Measurements from ENCODE around the gene PHLDB3. TPM values are rescaled to one million over a fixed set of nuclear protein-coding genes. Genes with fewer than 3 reads are reported as not detected.
"Not testable (repeated sequence)": the region's sequence is repeated elsewhere in the genome, so short reads cannot be mapped to it uniquely, and the experiment has no call there.

PHLDB3 gene
- total RNA-seq, 1 experiment from 2014 or later, result 33.1 TPM

DNA sequence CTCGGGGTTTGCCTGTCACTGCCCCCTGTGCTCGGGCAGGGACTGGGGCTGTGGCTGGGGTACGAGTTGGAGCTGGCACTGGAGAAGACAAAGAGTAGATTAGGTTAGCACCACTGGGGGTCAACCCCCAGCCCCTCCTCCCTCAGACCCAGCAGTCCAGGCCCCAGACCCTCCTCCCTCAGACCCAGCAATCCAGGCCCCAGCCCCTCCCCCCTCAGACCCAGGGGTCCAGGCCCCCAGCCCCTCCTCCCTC lies 47.6 kb upstream of the PHLDB3 start:
- no peaks in the 10 kb centered on the region for H3K4me1 Mint-ChIP-seq (ENCODE audit: low read depth, unreplicated experiment)
- H3K27ac Mint-ChIP-seq (ENCODE audit: unreplicated experiment), result no peak overlapping the region
- TF ChIP-seq, protein P1, sequence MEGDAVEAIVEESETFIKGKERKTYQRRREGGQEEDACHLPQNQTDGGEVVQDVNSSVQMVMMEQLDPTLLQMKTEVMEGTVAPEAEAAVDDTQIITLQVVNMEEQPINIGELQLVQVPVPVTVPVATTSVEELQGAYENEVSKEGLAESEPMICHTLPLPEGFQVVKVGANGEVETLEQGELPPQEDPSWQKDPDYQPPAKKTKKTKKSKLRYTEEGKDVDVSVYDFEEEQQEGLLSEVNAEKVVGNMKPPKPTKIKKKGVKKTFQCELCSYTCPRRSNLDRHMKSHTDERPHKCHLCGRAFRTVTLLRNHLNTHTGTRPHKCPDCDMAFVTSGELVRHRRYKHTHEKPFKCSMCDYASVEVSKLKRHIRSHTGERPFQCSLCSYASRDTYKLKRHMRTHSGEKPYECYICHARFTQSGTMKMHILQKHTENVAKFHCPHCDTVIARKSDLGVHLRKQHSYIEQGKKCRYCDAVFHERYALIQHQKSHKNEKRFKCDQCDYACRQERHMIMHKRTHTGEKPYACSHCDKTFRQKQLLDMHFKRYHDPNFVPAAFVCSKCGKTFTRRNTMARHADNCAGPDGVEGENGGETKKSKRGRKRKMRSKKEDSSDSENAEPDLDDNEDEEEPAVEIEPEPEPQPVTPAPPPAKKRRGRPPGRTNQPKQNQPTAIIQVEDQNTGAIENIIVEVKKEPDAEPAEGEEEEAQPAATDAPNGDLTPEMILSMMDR (IDR thresholded peaks at IDR 0.05; ENCODE audit: insufficient read depth in 1 of 2, low read depth in 1 of 2, low read length in 1 of 2, severe bottlenecking in 1 of 2, unreplicated experiment in 1 of 2), result no peak
- H3K36me3 Mint-ChIP-seq (ENCODE audit: insufficient read depth, unreplicated experiment), result peaks cover 44% of the 10 kb centered on the region
- Histone ChIP-seq H3K4me3 (ENCODE audit: low read depth, low read length) (no peak overlapping the region), H3K27me3 (replicated peaks; ENCODE audit: control insufficient read depth, insufficient read depth, low read length) (no peaks in the 10 kb centered on the region), H3K4me1 (no peaks in the 10 kb centered on the region), H3K9me3 (no peaks in the 10 kb centered on the region), H3K36me3 (ENCODE audit: control insufficient read depth, insufficient read depth, low read length) (peaks cover 3% of the 10 kb centered on the region)
- no TSS peak for BruUV-seq (replicated peaks)
- no peaks in the 10 kb centered on the region for H3K27me3 Mint-ChIP-seq (ENCODE audit: insufficient read depth, unreplicated experiment)
- H3K4me3 Mint-ChIP-seq (ENCODE audit: unreplicated experiment), result no peak overlapping the region
- CTCF ChIA-PET, result no interaction called here
- H3K9me3 Mint-ChIP-seq (ENCODE audit: unreplicated experiment), result no peaks in the 10 kb centered on the region
- DNase-seq, result no peak
- POLR2A ChIA-PET, result no interaction called here
- intact Hi-C loops (cut with micrococcal nuclease; ENCODE audit: unreplicated experiment), result no loop called here

GRCh38 chr19:43551399-43552197 lies 47.1 kb upstream of the PHLDB3 start:
- Mint-ChIP-seq H3K4me1 (ENCODE audit: low read depth, unreplicated experiment) (no peaks in the 10 kb centered on the region), H3K27me3 (ENCODE audit: insufficient read depth, unreplicated experiment) (no peaks in the 10 kb centered on the region), H3K27ac (ENCODE audit: unreplicated experiment) (no peak overlapping the region), H3K4me3 (ENCODE audit: unreplicated experiment) (no peak overlapping the region), H3K9me3 (ENCODE audit: unreplicated experiment) (no peaks in the 10 kb centered on the region), H3K36me3 (ENCODE audit: insufficient read depth, unreplicated experiment) (peaks cover 46% of the 10 kb centered on the region)
- ChIA-PET POLR2A (no interaction called here), CTCF (no interaction called here)
- no peaks in the 10 kb centered on the region for H3K4me1 ChIP-seq
- peaks cover 3% of the 10 kb centered on the region for H3K36me3 ChIP-seq (ENCODE audit: control insufficient read depth, insufficient read depth, low read length)
- BruUV-seq (replicated peaks), result no TSS peak
- intact Hi-C loops (cut with micrococcal nuclease; ENCODE audit: unreplicated experiment), result no loop called here
- TF ChIP-seq, protein P1 (IDR thresholded peaks at IDR 0.05; ENCODE audit: insufficient read depth in 1 of 2, low read depth in 1 of 2, low read length in 1 of 2, severe bottlenecking in 1 of 2, unreplicated experiment in 1 of 2), result no peak
- no peak for DNase-seq
- no peak overlapping the region for H3K4me3 ChIP-seq (ENCODE audit: low read depth, low read length)
- no peaks in the 10 kb centered on the region for H3K9me3 ChIP-seq
- no peaks in the 10 kb centered on the region for H3K27me3 ChIP-seq (replicated peaks; ENCODE audit: control insufficient read depth, insufficient read depth, low read length)

DNA sequence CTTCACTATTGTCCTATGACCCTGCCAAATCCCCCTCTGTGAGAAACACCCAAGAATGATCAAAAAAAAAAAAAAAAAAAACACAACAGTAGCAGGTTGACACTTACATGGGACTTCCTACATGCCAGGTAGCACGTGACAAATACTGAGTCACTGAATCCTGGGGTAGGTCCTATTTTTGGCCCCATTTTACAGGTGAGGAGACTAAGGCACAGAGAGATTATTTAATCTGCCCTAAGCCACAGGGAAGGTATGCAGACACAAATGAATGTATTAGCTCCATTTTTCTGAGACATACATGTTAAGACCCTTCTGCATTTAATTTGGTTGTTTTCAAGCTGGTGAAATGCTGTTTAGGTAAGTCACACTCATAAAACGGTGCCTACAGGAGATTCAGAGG lies 44.2 kb upstream of the PHLDB3 start:
- no peaks in the 10 kb centered on the region for H3K4me1 ChIP-seq
- no peak for DNase-seq
- no peaks in the 10 kb centered on the region for H3K9me3 ChIP-seq
- Mint-ChIP-seq H3K27ac (ENCODE audit: unreplicated experiment) (no peak overlapping the region), H3K9me3 (ENCODE audit: unreplicated experiment) (no peaks in the 10 kb centered on the region), H3K4me3 (ENCODE audit: unreplicated experiment) (no peak overlapping the region), H3K36me3 (ENCODE audit: insufficient read depth, unreplicated experiment) (peaks cover 31% of the 10 kb centered on the region), H3K4me1 (ENCODE audit: low read depth, unreplicated experiment) (no peaks in the 10 kb centered on the region), H3K27me3 (ENCODE audit: insufficient read depth, unreplicated experiment) (no peaks in the 10 kb centered on the region)
- H3K36me3 ChIP-seq (ENCODE audit: control insufficient read depth, insufficient read depth, low read length), result peaks cover 3% of the 10 kb centered on the region
- H3K27me3 ChIP-seq (replicated peaks; ENCODE audit: control insufficient read depth, insufficient read depth, low read length), result no peaks in the 10 kb centered on the region
- intact Hi-C loops (cut with micrococcal nuclease; ENCODE audit: unreplicated experiment), result no loop called here
- no peak overlapping the region for H3K4me3 ChIP-seq (ENCODE audit: low read depth, low read length)
- TF ChIP-seq, protein P1 (IDR thresholded peaks at IDR 0.05; ENCODE audit: insufficient read depth in 1 of 2, low read depth in 1 of 2, low read length in 1 of 2, severe bottlenecking in 1 of 2, unreplicated experiment in 1 of 2), result no peak
- ChIA-PET CTCF (no interaction called here), POLR2A (no interaction called here)
- no TSS peak for BruUV-seq (replicated peaks)

DNA sequence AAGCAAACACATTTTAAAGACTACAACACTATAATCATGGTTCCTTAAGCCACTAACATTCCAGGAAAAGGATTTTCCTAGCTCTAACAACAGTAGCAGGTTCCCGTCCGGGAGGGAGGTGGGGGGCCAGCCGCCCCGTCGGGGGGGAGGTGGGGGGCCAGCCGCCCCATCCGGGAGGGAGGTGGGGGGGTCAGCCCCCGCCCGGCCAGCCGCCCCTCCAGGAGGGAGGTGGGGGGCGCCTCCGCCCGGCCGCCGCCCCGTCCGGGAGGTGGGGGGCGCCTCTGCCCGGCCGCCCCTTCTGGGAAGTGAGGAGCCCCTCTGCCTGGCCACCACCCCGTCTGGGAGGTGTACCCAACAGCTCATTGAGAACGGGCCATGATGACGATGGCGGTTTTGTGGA lies 43.4 kb upstream of the PHLDB3 start:
- CTCF ChIA-PET; H3K4me1 ChIP-seq; H3K4me1 Mint-ChIP-seq (ENCODE audit: low read depth, unreplicated experiment); H3K4me3 ChIP-seq (ENCODE audit: low read depth, low read length); H3K9me3 ChIP-seq; H3K4me3 Mint-ChIP-seq (ENCODE audit: unreplicated experiment); H3K36me3 ChIP-seq (ENCODE audit: control insufficient read depth, insufficient read depth, low read length); H3K27me3 ChIP-seq (replicated peaks; ENCODE audit: control insufficient read depth, insufficient read depth, low read length); H3K9me3 Mint-ChIP-seq (ENCODE audit: unreplicated experiment); H3K27me3 Mint-ChIP-seq (ENCODE audit: insufficient read depth, unreplicated experiment); BruUV-seq (replicated peaks); intact Hi-C loops (cut with micrococcal nuclease; ENCODE audit: unreplicated experiment); POLR2A ChIA-PET; DNase-seq; H3K27ac Mint-ChIP-seq (ENCODE audit: unreplicated experiment): not testable (repeated sequence)
- peaks cover 31% of the 10 kb centered on the region for H3K36me3 Mint-ChIP-seq (ENCODE audit: insufficient read depth, unreplicated experiment)

All from Caco-2 (cell line).